IPS-NIHi11 (cell line): Measurements from ENCODE around the gene C15orf62.

Source experiments
- DNase-seq: peaks from one replicate; pipeline ENCODE4 v3.0.0; 2012; ENCODE audit warnings: mixed read lengths, low spot score

The C15orf62 gene, protein sequence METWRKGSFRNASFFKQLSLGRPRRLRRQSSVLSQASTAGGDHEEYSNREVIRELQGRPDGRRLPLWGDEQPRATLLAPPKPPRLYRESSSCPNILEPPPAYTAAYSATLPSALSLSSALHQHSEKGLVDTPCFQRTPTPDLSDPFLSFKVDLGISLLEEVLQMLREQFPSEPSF

DNA sequence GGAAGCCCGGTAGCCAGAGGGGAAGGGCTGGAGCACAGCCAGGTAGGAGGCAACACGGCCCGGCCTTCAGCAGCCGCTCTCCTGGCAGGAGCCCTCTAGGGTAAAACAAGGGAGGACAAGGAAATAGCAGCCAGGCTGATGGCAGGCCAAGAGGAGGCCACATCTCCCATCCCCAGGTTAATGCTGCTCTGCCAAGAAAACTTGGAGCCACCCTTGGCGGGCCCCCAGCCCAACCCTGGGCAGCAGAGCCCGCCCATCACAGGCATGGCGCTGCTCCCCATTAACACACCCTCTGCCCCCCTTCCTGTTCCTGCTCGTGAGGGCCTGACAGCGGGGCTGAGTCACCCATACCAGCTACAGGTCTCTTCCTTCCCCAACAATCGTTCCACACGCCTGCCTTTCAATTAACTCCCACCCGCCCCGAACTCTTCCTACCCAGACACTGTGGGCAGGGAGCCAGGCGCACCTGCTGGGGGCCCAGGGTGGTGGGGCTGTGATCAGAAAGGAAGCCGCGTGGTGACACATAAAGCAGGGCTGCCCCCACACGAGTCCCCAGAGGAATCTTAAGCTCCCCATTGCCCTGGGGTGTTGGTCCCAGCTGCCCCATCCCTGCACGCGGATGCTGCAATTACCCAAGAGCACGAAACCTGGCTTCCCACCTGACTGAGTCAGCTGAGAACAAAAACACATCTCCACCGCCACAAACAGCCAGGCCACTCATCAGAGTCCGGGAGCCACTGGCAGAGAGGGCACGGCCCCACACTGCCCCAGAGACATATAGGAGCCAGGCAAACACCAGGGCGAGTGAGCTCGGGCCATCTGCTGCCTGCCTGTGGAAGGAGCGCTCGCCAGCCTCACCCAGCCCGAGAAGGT, at the start of gene C15orf62:
C15orf62 (plus strand) TSS at position 707 of the 873 bp plus-strand sequence. CDS start 516 bp downstream, outside the sequence.
- peak; percentile 47 for DNase-seq

DNA sequence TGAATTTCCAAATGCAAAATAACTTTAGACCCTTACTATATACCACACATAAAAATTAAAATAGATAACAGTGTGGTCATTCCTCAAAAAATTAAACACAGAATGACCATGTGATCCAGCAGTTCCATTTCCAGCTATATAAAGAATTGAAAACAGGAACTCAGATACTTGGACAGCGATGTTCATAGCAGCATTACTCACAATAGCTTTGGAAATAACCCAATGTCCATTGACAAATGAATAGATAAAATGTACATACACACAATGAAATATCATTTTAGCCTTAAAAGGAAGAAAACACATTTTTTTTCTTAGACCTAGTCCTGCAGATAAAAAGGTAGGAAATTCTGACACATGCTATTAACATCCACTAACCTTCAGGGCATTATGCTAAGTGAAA, 48.1 kb upstream of the C15orf62 start:
- no peak for DNase-seq

DNA sequence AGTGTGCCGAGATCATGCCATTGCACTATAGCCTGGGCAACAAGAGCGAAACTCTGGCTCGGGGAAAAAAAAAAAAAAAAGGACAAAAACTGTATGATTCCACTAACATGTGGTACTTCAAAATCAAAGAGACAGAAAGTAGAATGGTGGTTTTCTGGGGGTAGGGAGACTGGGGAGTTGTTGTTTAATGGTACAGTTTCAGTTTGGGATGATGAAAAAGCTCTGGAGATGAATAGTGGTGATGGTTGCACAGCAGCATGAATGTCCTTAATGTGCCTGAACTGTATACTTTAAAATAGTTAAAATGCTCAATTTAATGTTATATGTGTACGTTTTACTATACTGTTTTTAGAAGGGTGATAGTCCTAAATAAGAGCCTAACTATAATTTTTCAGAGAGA, 47.4 kb upstream of the C15orf62 start:
- DNase-seq, result no peak

DNA sequence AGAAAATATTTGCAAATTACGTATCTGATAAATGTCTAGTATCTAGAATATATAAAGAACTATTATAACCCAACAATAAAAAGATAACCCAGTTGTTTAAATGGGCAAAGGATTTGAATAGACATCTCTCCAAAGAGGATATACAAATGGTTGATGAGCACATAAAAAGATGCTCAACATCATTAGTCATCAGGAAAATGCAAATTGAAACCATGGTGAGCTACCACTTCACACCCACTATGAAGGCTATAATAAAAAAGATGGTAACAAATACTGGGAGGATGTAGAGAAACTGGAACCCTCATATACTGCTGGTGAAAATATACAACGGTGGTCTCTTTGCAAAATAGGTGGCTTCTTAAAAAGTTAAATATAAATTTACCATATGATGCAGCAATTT, 46.8 kb upstream of the C15orf62 start:
- DNase-seq, result no peak

DNA sequence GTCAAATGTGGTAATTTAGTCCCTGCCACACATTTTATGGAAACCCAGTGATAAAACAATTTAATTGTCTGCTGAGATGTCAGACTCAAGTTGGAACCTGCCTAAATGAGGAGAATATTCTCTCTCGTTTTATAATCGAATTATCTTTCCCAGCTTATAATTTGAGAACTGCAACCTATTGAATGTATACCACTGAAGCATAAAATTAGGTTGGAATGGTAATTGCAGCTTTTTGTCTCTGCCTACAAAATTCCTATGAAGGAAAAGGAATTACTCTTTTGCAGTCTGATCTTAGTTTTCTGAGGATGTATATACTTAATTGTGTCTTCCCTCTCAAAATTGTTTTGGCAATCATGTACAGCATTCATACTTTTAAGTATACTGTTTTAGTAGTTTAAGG, 45.9 kb upstream of the C15orf62 start:
- no peak for DNase-seq

DNA sequence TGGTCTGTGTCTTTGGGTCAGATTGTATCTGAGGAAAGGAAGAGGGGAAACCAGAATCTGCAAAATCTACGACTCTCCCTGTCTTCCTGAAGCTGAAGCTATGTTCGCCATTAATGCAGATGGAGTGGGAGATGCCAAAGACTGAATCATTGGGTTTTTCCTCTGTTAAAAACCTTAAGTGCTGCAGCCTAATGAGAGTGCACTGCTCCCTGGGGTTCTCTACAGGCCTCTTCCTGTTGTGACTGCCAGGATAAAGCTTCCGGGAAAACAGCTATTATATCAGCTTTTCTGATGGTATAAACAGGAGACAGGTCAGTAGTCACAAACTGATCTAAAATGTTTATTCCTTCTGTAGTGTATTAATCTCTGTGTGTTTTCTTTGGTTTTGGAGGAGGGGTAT, 38.7 kb upstream of the C15orf62 start:
- DNase-seq, result peak; percentile 15

DNA sequence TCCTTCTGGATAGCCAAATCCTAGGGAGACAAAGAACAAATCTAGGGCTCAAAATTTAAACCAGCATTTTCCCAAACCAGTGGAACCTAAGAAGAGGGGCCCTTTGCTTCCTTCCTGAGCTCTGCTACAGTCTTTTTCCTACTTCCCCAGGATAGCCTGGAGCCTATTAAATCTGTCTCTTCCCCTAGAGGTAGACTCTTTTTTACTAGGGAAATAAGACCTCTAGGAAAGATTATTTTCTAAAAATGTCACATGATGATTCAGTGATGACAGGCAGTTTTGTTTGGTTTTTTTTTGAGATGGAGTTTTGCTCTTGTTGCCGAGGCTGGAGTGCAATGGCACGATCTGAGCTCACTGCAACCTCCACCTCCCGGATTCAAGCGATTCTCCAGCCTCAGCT, 33.2 kb upstream of the C15orf62 start:
- no peak for DNase-seq

DNA sequence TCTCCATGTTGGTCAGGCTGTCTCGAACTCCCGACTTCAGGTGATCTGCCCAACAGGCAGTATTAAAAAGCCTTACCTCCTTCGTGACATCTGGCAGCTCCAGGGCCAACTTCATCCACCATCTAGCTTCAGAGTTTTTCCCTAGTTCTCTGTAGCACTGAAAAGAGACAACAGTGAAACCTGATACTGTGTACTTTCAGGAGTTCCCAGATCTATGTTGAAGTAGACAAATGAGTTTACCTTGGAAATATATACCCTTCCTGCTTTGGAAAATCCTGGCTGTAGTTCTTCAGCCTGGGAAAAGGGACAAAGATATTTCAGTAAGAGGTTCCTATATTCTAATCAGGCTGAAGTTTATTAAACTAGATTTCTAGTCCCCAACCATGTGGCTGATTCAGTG, 32.7 kb upstream of the C15orf62 start:
- no peak for DNase-seq

DNA sequence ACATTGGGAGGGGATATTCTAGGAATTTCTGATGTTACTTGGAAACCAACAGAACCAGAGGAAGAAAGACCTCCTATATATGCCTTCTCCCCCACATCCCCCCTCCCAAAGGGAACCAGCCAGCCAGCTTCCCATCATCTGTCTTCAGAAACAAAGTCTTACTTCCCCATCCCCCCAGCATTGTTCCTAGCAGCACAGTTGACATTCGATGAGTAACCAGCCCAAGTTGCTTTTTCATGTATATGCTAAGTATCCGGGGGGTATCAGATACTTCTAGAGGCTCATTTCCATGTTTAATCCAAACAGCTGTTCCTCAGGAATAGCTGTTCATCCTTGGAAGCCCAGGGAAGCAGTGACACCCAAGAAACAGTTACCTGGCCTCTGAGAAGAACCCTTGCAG, 30.7 kb upstream of the C15orf62 start:
- peak; percentile 40 for DNase-seq

DNA sequence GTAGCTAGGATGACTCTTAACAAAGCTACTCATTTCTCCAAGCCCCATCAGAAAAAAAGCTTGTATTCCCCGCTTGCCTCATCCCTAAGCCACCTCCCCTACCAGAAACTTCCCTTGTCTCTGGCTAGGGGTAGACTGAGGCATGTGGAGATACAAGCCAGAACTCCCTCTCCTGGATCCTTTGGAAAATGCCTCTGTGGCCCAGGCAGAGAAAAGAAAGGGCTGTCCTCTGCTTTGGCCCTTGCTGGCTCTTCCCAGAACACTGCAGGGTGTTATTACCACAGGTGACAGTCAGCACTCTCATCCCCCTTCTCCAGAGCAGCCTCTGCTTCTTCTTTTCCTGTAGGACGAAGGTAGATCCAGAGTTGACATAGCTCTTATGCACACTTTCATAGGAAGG, 29.9 kb upstream of the C15orf62 start:
- peak; percentile 31 for DNase-seq

DNA sequence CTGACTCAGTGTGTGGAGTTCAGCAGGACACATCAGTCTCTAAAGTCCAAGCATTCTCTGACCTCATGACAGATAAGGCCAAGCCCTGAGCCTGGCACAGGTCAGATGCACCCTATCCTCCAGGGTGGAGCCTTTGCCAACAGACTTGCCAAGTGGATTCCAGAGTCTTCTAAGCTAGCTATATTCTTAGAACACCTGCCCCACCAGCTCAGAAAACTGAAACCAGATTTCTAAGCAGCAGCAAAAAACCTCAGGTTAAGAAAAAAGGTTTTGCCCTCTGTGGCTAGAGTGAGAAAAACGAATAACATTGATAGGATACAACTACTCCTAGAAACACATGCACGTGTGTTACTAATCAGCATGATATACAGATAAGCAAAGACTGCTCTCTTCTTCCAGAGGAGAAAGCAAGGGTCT, 26.3 kb upstream of the C15orf62 start:
- no peak for DNase-seq

DNA sequence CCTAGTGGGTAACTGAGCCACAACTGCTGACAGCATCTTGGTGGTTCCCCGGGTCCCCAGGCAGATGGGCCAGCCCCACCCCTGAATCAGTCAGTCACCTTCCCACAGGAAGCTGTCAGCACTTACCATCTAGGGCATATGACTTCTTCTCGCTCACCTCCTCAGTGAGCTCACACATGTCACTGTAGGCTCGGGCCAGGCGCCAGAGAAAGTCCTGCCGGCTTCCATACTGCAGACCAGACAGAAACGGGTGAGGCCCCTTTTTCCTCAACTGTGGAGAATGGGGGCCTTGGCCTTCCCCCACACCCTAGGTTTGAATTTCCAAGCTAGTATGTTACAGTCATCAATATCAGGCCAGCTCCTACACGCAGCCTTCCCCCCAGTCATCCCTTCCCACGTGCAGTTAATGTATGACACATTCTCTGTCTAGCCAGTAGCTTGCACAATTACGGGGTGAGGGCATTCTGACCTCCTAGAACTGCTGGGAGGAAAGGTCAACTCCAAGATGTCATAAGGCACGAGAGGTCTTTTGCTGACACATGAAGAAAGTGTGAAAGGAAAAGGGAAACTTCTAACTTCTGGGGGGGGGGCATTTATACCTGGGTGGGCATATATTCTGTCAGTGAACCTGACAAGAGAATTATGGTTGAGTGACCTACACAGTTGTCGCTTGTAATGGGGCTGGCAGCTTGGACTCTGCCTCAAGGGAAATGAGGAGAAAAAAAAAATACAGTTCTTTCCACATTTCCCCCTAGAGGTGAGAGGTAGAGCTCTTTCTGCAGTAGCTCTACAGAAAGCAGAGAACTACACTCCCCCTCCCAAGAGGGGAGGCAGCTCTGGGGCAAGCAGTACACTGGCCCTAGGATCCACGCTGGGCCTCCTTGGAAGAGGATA, 25.6 kb upstream of the C15orf62 start:
- DNase-seq, result no peak

DNA sequence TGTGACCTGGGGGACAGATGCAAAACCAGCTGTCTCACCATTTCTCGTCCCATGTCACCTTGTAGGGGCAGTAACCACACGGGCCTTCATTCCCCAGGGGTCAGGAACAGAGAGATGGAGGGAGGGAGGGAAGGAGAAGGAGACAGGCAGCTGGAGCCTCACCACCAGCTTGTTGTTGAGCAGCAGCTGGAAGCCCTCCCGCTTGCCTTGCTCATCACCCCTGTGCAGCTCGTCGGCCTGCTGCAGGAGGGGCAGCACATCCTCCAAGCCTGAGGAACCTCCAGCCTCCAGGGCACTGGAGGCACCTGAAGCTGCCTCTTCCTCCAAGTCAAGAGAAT, 25.0 kb upstream of the C15orf62 start:
- no peak for DNase-seq

DNA sequence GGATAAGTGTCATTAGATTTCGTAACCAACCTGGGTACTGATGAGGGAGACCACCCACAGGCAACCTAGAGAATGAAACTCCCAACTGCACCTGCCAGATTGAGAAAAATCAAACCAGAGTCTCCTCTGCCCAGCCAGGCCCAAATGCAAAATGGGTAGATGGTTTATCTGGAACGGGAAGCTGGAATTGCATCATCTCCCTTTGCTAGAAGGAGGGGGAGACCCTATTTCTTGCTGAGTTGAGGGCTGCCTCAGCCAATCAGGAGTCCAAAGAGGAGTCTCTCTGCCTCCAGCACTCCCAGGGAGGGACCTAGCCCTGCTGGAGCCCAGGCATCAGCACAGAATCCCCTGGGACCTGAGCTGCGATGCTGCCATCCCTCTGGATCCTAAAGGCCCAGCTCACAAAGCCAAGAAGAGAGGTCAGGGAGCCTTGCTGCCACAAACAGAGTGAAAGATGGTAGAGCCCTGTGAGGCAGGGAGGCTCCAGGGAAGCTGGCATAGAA, 22.8 kb upstream of the C15orf62 start:
- no peak for DNase-seq

DNA sequence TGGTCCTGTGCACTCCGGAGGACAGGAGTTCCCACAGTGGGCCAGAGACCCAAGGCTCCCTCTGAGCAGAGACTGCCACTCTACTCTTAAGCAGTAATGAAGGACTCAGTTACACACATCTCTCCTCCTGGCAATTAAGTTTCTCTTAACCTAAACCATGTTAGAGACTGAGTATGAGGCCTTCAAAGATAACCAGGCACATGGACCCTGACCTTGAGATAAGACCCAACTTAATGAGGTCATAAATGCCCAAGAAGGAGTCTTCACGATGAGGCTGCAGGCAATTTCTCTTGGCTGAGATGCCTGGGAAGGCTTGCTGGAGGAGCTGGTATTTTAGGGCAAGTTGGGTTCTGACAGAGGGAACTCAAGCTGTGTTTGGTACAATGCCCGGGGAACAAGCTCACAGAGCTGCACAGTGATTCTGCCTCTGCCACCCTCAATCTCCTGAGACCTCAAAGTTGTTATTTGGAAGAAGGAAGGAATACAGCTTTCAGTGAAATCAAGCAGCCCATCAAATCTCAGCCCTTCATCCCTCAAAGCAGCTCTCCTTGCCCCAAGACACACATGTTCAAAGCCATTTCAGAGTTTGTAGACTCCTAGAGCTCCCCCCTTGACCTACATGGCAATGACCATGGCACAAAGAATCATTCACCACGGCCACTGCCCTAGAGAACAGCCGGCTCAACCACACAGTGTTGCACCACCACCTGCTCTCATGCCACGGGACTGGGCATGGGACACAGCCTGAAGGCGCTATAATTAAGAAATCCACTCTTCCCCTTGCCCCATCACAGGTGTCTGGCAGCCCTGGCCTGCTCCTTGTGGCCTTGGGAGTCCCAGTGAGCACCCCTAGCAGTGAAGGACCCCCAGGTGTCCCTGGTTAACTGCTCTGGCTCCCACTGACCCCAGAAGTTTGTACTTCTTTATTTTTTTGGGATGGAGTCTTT, 21.8 kb upstream of the C15orf62 start:
- DNase-seq, result no peak

DNA sequence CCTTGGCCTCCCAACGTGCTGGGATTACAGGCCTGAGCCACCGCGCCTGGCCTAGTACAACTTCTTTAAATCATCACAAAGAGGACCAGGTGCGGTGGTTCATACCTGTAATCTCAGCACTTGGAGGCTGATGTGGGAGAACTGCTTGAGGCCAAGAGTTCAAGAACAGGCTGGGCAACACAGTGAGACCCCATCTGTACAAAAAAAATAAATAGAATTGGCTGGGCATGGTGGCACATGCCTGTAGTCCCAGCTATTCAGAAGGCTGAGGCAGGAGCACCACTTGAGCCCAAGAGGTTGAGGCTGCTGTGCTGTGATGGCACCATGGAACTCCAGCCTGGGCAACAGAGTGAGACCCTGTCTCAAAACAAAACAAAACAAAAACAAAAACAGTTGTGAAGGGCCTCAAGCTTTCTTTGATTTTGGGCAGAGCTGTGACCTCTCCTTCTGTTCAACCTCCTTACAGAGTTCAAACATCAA, 20.6 kb upstream of the C15orf62 start:
- DNase-seq, result no peak

DNA sequence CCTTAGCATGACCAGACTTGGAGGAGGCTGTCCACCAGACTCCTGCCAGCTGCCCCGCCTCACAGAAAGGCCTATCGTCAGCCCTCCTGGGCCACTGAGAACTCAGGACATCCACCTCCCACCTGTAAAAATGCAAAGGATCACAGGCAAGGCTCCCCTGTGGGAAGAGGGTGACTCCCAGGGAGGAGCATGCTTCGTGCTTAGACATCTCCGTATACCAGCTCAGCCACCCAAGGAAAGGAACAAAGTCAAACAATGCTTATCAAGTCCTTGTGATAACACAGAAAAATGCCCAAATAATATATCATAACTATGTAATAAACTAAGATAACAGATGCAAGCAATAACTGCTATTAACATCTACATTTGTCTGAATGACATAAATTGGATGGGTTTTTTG, 18.9 kb upstream of the C15orf62 start:
- no peak for DNase-seq

DNA sequence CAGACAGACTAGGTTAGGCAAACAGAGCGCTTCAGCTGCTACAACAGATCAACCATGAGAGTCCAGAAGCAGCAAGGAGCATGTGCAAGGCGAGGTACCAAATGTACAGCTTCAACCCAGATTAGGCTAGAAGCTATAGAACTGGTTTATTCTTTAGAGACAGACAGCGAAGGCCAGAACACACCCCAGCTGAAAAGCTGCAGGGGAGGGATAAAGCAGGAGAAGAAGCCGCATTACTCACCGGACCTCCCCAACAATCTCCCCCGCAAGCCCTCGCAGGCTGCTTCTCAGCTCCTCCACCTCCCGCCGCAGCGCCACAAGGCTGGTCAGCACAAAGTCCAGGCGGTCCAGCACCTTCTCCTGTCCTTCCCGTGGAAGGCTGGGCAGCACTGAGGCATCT, 18.0 kb upstream of the C15orf62 start:
- no peak for DNase-seq

DNA sequence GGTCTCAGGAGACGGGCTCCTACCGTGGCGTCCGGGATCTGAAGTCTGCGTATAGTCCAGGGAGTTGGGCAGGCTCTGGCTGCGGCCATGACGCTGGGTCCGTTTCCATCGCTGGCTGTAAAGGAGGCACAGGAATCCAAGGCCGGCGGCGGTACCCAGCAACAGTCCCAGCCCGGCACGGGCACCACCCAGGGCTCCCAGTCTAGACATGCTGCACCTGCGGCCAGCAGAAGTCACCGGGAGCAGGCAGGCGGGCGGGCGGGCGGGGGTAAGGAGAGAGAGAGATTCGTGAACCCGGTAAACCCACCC, 15.3 kb upstream of the C15orf62 start:
- DNase-seq, result peak; percentile 40

DNA sequence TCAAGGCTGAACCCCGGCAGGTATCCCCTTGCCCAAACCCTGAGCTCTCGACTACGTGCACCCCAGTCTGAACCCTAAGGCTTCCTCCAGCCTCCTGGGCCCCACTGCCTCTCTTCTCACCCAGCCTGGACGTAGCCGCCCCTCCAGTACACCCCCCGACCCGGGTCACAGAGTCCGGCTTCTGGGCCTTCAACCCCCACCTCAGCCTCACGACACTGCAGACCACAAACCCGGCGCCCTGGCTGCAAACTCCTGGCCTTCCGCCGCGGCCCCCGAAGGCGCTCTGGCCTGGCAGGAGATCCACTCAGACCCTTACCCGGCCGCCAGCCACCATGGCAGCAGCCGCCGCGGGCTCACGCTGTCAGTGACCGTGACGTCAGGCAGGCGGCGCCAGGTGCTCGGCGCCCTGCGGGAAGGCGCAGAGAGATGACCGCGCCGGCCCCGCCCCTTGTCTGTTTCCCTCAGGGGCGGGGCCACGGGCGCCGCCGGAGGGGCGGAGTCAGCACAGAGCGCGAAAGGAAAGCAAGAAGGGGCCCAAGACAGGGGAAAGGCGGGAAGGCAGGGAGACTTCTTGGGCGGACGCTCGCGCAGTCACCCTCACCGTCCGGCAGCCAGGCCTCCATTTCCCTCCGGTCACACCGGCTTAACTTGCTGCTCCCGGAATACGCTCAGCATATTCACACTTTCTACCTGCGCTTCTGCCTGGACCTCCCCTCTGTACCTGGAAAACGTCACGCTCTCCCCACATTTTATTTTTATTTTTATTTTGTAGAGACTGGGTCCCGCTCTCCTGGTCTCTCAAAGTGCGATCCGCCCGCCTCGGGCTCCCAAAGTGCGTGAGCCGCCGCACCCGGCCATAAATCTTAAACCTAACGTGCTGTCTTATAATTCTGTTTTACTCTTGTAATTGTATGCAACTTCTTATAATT, 14.6 kb upstream of the C15orf62 start, which contains the start of gene RMDN3:
RMDN3 (minus strand) TSS at position 372 of the 929 bp plus-strand sequence. CDS start 471 bp downstream, outside the sequence.
- peak; percentile 97 for DNase-seq
